ENCODE measurements around the gene ACOT7. TPM values are rescaled to one million over a fixed set of nuclear protein-coding genes. Genes with fewer than 3 reads are reported as not detected.

Gene ACOT7
- total RNA-seq, 4 donors from 2014 or later: 3.7 to 13.4 (median 6.3) TPM

GRCh38 chr1:6251233-6251632 lies 142.3 kb downstream of the ACOT7 start:
- Histone ChIP-seq H3K4me1 (peaks cover 0 to 8% of the 10 kb centered on the region in 2 donors), H3K27ac (no peak overlapping the region), H3K27me3 (peaks cover 8% of the 10 kb centered on the region), H3K36me3 (no peaks in the 10 kb centered on the region), H3K4me3 (replicated peaks in 1 of 3) (no peak overlapping the region), H3K9me3 (no peaks in the 10 kb centered on the region)
- DNase-seq: no peak
- TF ChIP-seq POLR2A (IDR thresholded peaks at IDR 0.05) (no peak), CTCF (IDR thresholded peaks at IDR 0.05) (no peak)
- intact Hi-C loops (cut with DNase I): no loop called here
- 69 to 80% methylated on average over 12 to 13 of the region's 19 CpGs for WGBS, 2 donors

GRCh38 chr1:6249739-6250689 lies 143.6 kb downstream of the ACOT7 start:
- WGBS, 2 donors: 57% methylated on average over 18 of the region's 71 CpGs; no CpG with 5 or more reads in 1 of the 2 donors
- Histone ChIP-seq H3K36me3 (no peaks in the 10 kb centered on the region), H3K4me3 (replicated peaks in 1 of 3) (no peak overlapping the region), H3K27ac (no peak overlapping the region), H3K27me3 (peaks cover 8% of the 10 kb centered on the region), H3K4me1 (peaks cover 0 to 19% of the 10 kb centered on the region in 2 donors), H3K9me3 (no peaks in the 10 kb centered on the region)
- intact Hi-C loops (cut with DNase I): loop anchor here (2.0 to 5.0 kb wide), 2 partner anchors 93 to 157 kb away; no protein-coding TSS in a partner anchor
- DNase-seq: no peak
- TF ChIP-seq CTCF (IDR thresholded peaks at IDR 0.05) (no peak), POLR2A (IDR thresholded peaks at IDR 0.05) (no peak)

- Histone ChIP-seq H3K36me3 (no peaks in the 10 kb centered on the region), H3K27ac (no peak overlapping the region), H3K27me3 (peaks cover 11% of the 10 kb centered on the region), H3K4me1 (peaks cover 0 to 19% of the 10 kb centered on the region in 2 donors), H3K9me3 (no peaks in the 10 kb centered on the region), H3K4me3 (replicated peaks in 1 of 3) (no peak overlapping the region)
- intact Hi-C loops (cut with DNase I): loop anchor here (2.0 to 5.0 kb wide), 2 partner anchors 94 to 158 kb away; no protein-coding TSS in a partner anchor
- TF ChIP-seq POLR2A (IDR thresholded peaks at IDR 0.05): no peak
- no peak for TF ChIP-seq CTCF (IDR thresholded peaks at IDR 0.05)
- 13% methylated on average over 15 of the region's 96 CpGs; no CpG with 5 or more reads in 1 of the 2 donors for whole genome bisulfite sequencing, 2 donors
- DNase-seq: peak in 1 of 2 donors; percentile 7
Measured at GRCh38 chr1:6248932-6249738, 144.4 kb downstream of the ACOT7 start.

- Histone ChIP-seq H3K36me3 (no peaks in the 10 kb centered on the region), H3K4me1 (peaks cover 0 to 19% of the 10 kb centered on the region in 2 donors), H3K9me3 (no peaks in the 10 kb centered on the region), H3K27me3 (peaks cover 18% of the 10 kb centered on the region), H3K27ac (no peak overlapping the region), H3K4me3 (replicated peaks in 1 of 3) (no peak overlapping the region)
- no peak for DNase-seq
- intact Hi-C loops (cut with DNase I): loop anchor here (2.0 to 5.0 kb wide), 2 partner anchors 95 to 159 kb away; no protein-coding TSS in a partner anchor
- WGBS, 2 donors: 76 to 80% methylated on average over 8 to 14 of the region's 14 CpGs
- TF ChIP-seq POLR2A (IDR thresholded peaks at IDR 0.05): no peak
- no peak for TF ChIP-seq CTCF (IDR thresholded peaks at IDR 0.05)
Measured at GRCh38 chr1:6248161-6248776, 145.3 kb downstream of the ACOT7 start.
